SK-N-SH (cell line): Measurements from ENCODE around the gene CCDC89. TPM values are rescaled to one million over a fixed set of nuclear protein-coding genes. Genes with fewer than 3 reads are reported as not detected.
A peak's percentile ranks its signal among the peaks of the same experiment; 100 is the strongest.

Experiments used
- CTCF ChIA-PET: fragments of 300-600, 350-600 bp; formaldehyde crosslinking; extraction: SDS; loops from one replicate; lab custom pipeline; 2021; lab: Yijun Ruan, JAX
- POLR2A ChIA-PET: fragments of 350-600 bp; sonication (Branson Sonifier 250); formaldehyde crosslinking; extraction: SDS; loops from one replicate; lab custom pipeline; 2020; ENCODE audit warnings: antibody characterized with exemption, inconsistent platforms; lab: Yijun Ruan, JAX
- DNase-seq: peaks from one replicate; pipeline ENCODE4 v3.0.0; 2012
- H2AFZ ChIP-seq: fragments of 200-600 bp; sonication (generic); 2 replicates; pipeline ENCODE4 v1.8.1; 2016; ENCODE audit warnings: antibody characterized with exemption, mild to moderate bottlenecking, low read depth
- H3F3A ChIP-seq: fragments of 200-600 bp; sonication (generic); replicated peaks from 2 replicates; pipeline ENCODE3; 2016; ENCODE audit warnings: antibody characterized with exemption, mild to moderate bottlenecking; ENCODE audit not compliant: insufficient read depth
- H3K27ac ChIP-seq, 2 experiments: fragments of 200-500 bp in 1 of 2; fragments of 200-600 bp in 1 of 2; sonication (Bioruptor generic) in 1 of 2; sonication (generic), shearing (Covaris generic) in 1 of 2; 2 replicates each; pipeline versions ENCODE4 v1.5.1 to v1.6.1; 2014 to 2016; ENCODE audit warnings: low read depth in 2 of 2, inconsistent platforms in 1 of 2, low read length in 1 of 2, mild to moderate bottlenecking in 1 of 2, mixed read lengths in 1 of 2
- H3K27me3 ChIP-seq: fragments of 200-600 bp; sonication (generic), shearing (Covaris generic); 2 replicates; pipeline ENCODE4 v1.6.1; 2016; ENCODE audit warnings: mixed run types; ENCODE audit not compliant: insufficient read depth
- H3K36me3 ChIP-seq, 2 experiments: fragments of 200-500 bp in 1 of 2; fragments of 200-600 bp in 1 of 2; sonication (Bioruptor generic) in 1 of 2; sonication (generic) in 1 of 2; replicated peaks in 1 of 2; 2 replicates each; pipeline versions ENCODE3 to v1.5.1; 2014 to 2016; ENCODE audit warnings: low read length in 1 of 2, mild to moderate bottlenecking in 1 of 2; ENCODE audit not compliant: insufficient read depth in 2 of 2, control insufficient read depth in 1 of 2
- H3K4me1 ChIP-seq, 2 experiments: fragments of 200-500 bp in 1 of 2; fragments of 200-600 bp in 1 of 2; sonication (Bioruptor generic) in 1 of 2; sonication (generic), shearing (Covaris generic) in 1 of 2; 2 replicates each; pipeline versions ENCODE4 v1.5.1 to v1.6.1; 2014 to 2016; ENCODE audit warnings: low read depth in 1 of 2, low read length in 1 of 2, mixed run types in 1 of 2; ENCODE audit not compliant: insufficient read depth in 2 of 2, control insufficient read depth in 1 of 2
- H3K4me2 ChIP-seq: fragments of 200-600 bp; sonication (generic), shearing (Covaris generic); 2 replicates; pipeline ENCODE4 v1.6.1; 2017; ENCODE audit warnings: mixed run types
- H3K4me3 ChIP-seq, 2 experiments: fragments of 200-500 bp in 1 of 2; fragments of 200-600 bp in 1 of 2; sonication (Bioruptor generic) in 1 of 2; sonication (generic), shearing (Covaris generic) in 1 of 2; 2 replicates each; pipeline versions ENCODE4 v1.5.1 to v1.8.1; 2014 to 2016; ENCODE audit warnings: low read depth in 2 of 2, inconsistent platforms in 1 of 2, low read length in 1 of 2, mild to moderate bottlenecking in 1 of 2, mixed read lengths in 1 of 2, moderate library complexity in 1 of 2
- H3K79me2 ChIP-seq: fragments of 200-600 bp; sonication (generic); 2 replicates; pipeline ENCODE4 v1.8.1; 2017; ENCODE audit warnings: mild to moderate bottlenecking; ENCODE audit not compliant: insufficient read depth
- H3K9ac ChIP-seq: fragments of 200-600 bp; sonication (generic); 2 replicates; pipeline ENCODE4 v1.6.1; 2017; ENCODE audit warnings: mixed run types
- H3K9me2 ChIP-seq: fragments of 200-600 bp; sonication (generic); 2 replicates; pipeline ENCODE4 v1.6.1; 2017; ENCODE audit warnings: mixed run types
- H3K9me3 ChIP-seq: fragments of 200-600 bp; sonication (generic); 2 replicates; pipeline ENCODE4 v1.6.1; 2017; ENCODE audit warnings: mixed run types, mild to moderate bottlenecking, moderate library complexity
- H4K20me1 ChIP-seq: fragments of 200-600 bp; sonication (generic); 2 replicates; pipeline ENCODE4 v1.6.1; 2017; ENCODE audit warnings: mild to moderate bottlenecking, mixed run types; ENCODE audit not compliant: insufficient read depth
- EP300 ChIP-seq, 2 experiments: IDR thresholded peaks; 2 replicates each; pipeline versions ENCODE4 v1.4.0 to v1.6.1; 2012; ENCODE audit warnings: borderline replicate concordance in 1 of 2, low read depth in 1 of 2, low read length in 1 of 2
- FOSL2 ChIP-seq: IDR thresholded peaks from 2 replicates; pipeline ENCODE4 v1.4.0; 2012; ENCODE audit warnings: low read depth, mild to moderate bottlenecking, moderate library complexity, borderline replicate concordance
- FOXM1 ChIP-seq: IDR thresholded peaks from 2 replicates; pipeline ENCODE4 v1.4.0; 2012; ENCODE audit warnings: low read depth, mild to moderate bottlenecking
- GABPA ChIP-seq: IDR thresholded peaks from 2 replicates; pipeline ENCODE4 v1.4.0; 2012; ENCODE audit warnings: low read depth, mild to moderate bottlenecking
- JUND ChIP-seq: IDR thresholded peaks from 2 replicates; pipeline ENCODE4 v1.4.0; 2012
- MEF2A ChIP-seq: IDR thresholded peaks from 2 replicates; pipeline ENCODE4 v1.4.0; 2012; ENCODE audit warnings: low read depth, borderline replicate concordance
- MXI1 ChIP-seq: IDR thresholded peaks from 2 replicates; pipeline ENCODE4 v1.6.1; 2012; ENCODE audit warnings: mild to moderate bottlenecking, low read depth, low read length, improper control_type of control experiment
- NFIC ChIP-seq: IDR thresholded peaks from 2 replicates; pipeline ENCODE4 v1.4.0; 2012; ENCODE audit warnings: borderline replicate concordance
- POLR2AphosphoS5 ChIP-seq: IDR thresholded peaks from 2 replicates; pipeline ENCODE4 v1.6.1; 2012; ENCODE audit warnings: low read depth, low read length
- RAD21 ChIP-seq: IDR thresholded peaks from 2 replicates; pipeline ENCODE4 v1.6.1; 2012; ENCODE audit warnings: mild to moderate bottlenecking, low read length
- RCOR1 ChIP-seq: fragments of 150-350 bp; IDR thresholded peaks from 2 replicates; pipeline ENCODE4 v1.6.1; 2017; ENCODE audit warnings: antibody characterized with exemption, low read length
- SIN3A ChIP-seq: IDR thresholded peaks from 2 replicates; pipeline ENCODE4 v1.6.1; 2012; ENCODE audit warnings: low read depth, mild to moderate bottlenecking, low read length, moderate library complexity, borderline replicate concordance
- YY1 ChIP-seq: IDR thresholded peaks from 2 replicates; pipeline ENCODE4 v1.4.0; 2012; ENCODE audit warnings: low read depth, mild to moderate bottlenecking
- WGBS: methylation state at CpG from one replicate; pipeline ENCODE4 v1.1.6; 2017; ENCODE audit warnings: low lambda C conversion rate; 5-methylcytosine and 5-hydroxymethylcytosine counted together
- polyA plus RNA-seq, 3 experiments: library from polyadenylated mRNA; depleted of rRNA; stranded (reverse); fragments of >200 nt; gene quantifications; 2 replicates each; pipeline ENCODE4 v1.2.3, GENCODE V29; 2012
- TF ChIP-seq, protein P1 (sequence below): fragments of 150-350 bp; IDR thresholded peaks from 2 replicates; pipeline ENCODE4 v1.6.1; 2017; ENCODE audit warnings: antibody characterized with exemption, low read length, low read depth, borderline replicate concordance
- TF ChIP-seq, protein P2 (sequence below): fragments of 150-350 bp; IDR thresholded peaks from 2 replicates; pipeline ENCODE4 v1.6.1; 2016; ENCODE audit warnings: mild to moderate bottlenecking, low read depth, low read length
- TF ChIP-seq, protein P3 (sequence below): IDR thresholded peaks from 2 replicates; pipeline ENCODE4 v1.6.1; 2012; ENCODE audit warnings: mild to moderate bottlenecking, low read depth, low read length, moderate library complexity
- TF ChIP-seq, protein P4 (sequence below): IDR thresholded peaks from 2 replicates; pipeline ENCODE4 v1.4.0; 2012; ENCODE audit warnings: low read depth, borderline replicate concordance
- TF ChIP-seq, protein P5 (sequence below): IDR thresholded peaks from 2 replicates; pipeline ENCODE4; 2012

The CCDC89 gene
- polyA plus RNA-seq, 1 of the 3 experiments (the other 2 are of a cell fraction), result 3.9 TPM

DNA sequence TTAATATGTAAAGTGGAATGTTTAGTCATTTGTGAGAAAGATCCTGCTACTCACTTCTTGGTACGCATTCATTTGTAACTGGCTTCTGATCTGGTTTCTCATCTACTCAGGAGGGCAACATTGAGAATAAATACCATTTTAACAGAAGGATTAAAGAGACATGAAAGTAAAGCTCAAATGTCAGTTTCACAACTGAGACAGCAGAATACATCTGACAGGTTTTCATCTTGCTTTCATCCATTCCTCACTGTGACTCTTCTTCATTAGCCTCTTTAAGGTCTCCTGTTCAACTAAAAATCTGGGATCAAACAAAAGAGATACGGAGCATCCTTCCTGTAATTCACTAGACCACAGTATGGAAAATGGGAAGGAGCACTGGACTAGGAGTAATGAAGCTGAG lies 31.4 kb upstream of the CCDC89 start:
- Histone ChIP-seq H3K9ac (peak overlapping the region; percentile 72), H3K4me2 (peak overlapping the region; percentile 73), H3K9me3 (no peaks in the 10 kb centered on the region), H3K27ac (peak overlapping the region; percentile 86 to 88; a peak in 2 of 4 replicates), H4K20me1 (no peaks in the 10 kb centered on the region), H3K9me2 (no peaks in the 10 kb centered on the region), H3K4me3 (peak overlapping the region; percentile 41 to 53; a peak in 2 of 4 replicates)
- CTCF ChIA-PET, result interaction anchor here (2.4 kb wide), 1 partner anchor 18 kb away, joined by 7 read pairs; no protein-coding TSS in a partner anchor
- TF ChIP-seq, protein P1, sequence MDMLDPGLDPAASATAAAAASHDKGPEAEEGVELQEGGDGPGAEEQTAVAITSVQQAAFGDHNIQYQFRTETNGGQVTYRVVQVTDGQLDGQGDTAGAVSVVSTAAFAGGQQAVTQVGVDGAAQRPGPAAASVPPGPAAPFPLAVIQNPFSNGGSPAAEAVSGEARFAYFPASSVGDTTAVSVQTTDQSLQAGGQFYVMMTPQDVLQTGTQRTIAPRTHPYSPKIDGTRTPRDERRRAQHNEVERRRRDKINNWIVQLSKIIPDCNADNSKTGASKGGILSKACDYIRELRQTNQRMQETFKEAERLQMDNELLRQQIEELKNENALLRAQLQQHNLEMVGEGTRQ, result no peak
- no peak for TF ChIP-seq SIN3A
- TF ChIP-seq, protein P2, sequence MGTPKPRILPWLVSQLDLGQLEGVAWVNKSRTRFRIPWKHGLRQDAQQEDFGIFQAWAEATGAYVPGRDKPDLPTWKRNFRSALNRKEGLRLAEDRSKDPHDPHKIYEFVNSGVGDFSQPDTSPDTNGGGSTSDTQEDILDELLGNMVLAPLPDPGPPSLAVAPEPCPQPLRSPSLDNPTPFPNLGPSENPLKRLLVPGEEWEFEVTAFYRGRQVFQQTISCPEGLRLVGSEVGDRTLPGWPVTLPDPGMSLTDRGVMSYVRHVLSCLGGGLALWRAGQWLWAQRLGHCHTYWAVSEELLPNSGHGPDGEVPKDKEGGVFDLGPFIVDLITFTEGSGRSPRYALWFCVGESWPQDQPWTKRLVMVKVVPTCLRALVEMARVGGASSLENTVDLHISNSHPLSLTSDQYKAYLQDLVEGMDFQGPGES, result no peak
- TF ChIP-seq MXI1, result no peak
- TF ChIP-seq, protein P3, sequence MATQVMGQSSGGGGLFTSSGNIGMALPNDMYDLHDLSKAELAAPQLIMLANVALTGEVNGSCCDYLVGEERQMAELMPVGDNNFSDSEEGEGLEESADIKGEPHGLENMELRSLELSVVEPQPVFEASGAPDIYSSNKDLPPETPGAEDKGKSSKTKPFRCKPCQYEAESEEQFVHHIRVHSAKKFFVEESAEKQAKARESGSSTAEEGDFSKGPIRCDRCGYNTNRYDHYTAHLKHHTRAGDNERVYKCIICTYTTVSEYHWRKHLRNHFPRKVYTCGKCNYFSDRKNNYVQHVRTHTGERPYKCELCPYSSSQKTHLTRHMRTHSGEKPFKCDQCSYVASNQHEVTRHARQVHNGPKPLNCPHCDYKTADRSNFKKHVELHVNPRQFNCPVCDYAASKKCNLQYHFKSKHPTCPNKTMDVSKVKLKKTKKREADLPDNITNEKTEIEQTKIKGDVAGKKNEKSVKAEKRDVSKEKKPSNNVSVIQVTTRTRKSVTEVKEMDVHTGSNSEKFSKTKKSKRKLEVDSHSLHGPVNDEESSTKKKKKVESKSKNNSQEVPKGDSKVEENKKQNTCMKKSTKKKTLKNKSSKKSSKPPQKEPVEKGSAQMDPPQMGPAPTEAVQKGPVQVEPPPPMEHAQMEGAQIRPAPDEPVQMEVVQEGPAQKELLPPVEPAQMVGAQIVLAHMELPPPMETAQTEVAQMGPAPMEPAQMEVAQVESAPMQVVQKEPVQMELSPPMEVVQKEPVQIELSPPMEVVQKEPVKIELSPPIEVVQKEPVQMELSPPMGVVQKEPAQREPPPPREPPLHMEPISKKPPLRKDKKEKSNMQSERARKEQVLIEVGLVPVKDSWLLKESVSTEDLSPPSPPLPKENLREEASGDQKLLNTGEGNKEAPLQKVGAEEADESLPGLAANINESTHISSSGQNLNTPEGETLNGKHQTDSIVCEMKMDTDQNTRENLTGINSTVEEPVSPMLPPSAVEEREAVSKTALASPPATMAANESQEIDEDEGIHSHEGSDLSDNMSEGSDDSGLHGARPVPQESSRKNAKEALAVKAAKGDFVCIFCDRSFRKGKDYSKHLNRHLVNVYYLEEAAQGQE, result no peak
- TF ChIP-seq MEF2A, result no peak
- TF ChIP-seq NFIC, result no peak
- TF ChIP-seq YY1, result no peak
- no peak for TF ChIP-seq EP300 (IDR thresholded peaks at IDR 0.05; ENCODE audit: borderline replicate concordance in 1 of 2, low read depth in 1 of 2, low read length in 1 of 2)
- TF ChIP-seq POLR2AphosphoS5, result no peak
- TF ChIP-seq, all 33 proteins: peak for 0
- H2AFZ ChIP-seq, result no peak overlapping the region
- peaks cover 0 to 8% of the 10 kb centered on the region in 2 experiments; a peak in 2 of 4 replicates for H3K4me1 ChIP-seq
- H3F3A ChIP-seq, result peaks cover 15% of the 10 kb centered on the region
- no peaks in the 10 kb centered on the region for H3K36me3 ChIP-seq
- POLR2A ChIA-PET, result no interaction called here
- H3K27me3 ChIP-seq, result no peaks in the 10 kb centered on the region
- no peaks in the 10 kb centered on the region for H3K79me2 ChIP-seq
- 83% methylated on average over 2 of the region's 2 CpGs for WGBS
- no peak for DNase-seq

DNA sequence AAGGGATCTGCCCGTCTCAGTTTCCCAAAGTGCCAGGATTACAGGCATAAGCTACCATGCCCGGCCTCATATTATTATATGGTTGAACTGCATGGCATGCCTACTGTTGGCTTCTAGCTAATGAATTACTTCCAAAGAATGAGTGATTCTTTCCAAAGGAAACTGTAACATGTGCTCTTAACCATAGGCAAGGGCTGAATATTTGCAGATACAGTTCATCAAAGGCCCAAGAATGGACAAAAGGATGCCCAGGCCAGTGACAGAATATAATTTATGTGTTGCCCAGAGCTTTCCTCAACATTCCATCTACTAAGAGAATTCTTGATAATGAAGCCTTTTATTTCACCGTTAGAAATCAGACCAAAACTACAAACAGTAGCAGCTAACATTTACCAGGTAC lies 27.0 kb upstream of the CCDC89 start:
- H3K4me3 ChIP-seq, result no peak overlapping the region
- DNase-seq, result no peak
- no peaks in the 10 kb centered on the region for H3K79me2 ChIP-seq
- no peak overlapping the region for H3K9ac ChIP-seq
- H2AFZ ChIP-seq, result no peak overlapping the region
- CTCF ChIA-PET, result interaction anchor here (0.7 kb wide), 1 partner anchor 142 kb away, joined by 4 read pairs; no protein-coding TSS in a partner anchor
- peak overlapping the region in 1 of 2 experiments; percentile 36; a peak in 1 of 4 replicates for H3K27ac ChIP-seq
- no peak overlapping the region for H3K4me2 ChIP-seq
- no peaks in the 10 kb centered on the region for H3K27me3 ChIP-seq
- POLR2A ChIA-PET, result no interaction called here
- H3K9me3 ChIP-seq, result no peaks in the 10 kb centered on the region
- H4K20me1 ChIP-seq, result no peaks in the 10 kb centered on the region
- H3F3A ChIP-seq, result peaks cover 3% of the 10 kb centered on the region
- H3K9me2 ChIP-seq, result no peaks in the 10 kb centered on the region
- 83% methylated on average over 3 of the region's 3 CpGs for WGBS
- H3K4me1 ChIP-seq, result peaks cover 2 to 7% of the 10 kb centered on the region in 2 experiments; a peak in 1 of 4 replicates
- no peaks in the 10 kb centered on the region for H3K36me3 ChIP-seq
- TF ChIP-seq RAD21 (no peak), FOSL2 (no peak), GABPA (no peak), FOXM1 (no peak), YY1 (no peak), MEF2A (no peak), JUND (peak; percentile 34; the same call in 1 of the 2 replicates), RCOR1 (no peak)
- TF ChIP-seq, protein P4, sequence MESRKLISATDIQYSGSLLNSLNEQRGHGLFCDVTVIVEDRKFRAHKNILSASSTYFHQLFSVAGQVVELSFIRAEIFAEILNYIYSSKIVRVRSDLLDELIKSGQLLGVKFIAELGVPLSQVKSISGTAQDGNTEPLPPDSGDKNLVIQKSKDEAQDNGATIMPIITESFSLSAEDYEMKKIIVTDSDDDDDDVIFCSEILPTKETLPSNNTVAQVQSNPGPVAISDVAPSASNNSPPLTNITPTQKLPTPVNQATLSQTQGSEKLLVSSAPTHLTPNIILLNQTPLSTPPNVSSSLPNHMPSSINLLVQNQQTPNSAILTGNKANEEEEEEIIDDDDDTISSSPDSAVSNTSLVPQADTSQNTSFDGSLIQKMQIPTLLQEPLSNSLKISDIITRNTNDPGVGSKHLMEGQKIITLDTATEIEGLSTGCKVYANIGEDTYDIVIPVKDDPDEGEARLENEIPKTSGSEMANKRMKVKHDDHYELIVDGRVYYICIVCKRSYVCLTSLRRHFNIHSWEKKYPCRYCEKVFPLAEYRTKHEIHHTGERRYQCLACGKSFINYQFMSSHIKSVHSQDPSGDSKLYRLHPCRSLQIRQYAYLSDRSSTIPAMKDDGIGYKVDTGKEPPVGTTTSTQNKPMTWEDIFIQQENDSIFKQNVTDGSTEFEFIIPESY, result no peak
- TF ChIP-seq, protein P1, result no peak
- TF ChIP-seq, protein P5, sequence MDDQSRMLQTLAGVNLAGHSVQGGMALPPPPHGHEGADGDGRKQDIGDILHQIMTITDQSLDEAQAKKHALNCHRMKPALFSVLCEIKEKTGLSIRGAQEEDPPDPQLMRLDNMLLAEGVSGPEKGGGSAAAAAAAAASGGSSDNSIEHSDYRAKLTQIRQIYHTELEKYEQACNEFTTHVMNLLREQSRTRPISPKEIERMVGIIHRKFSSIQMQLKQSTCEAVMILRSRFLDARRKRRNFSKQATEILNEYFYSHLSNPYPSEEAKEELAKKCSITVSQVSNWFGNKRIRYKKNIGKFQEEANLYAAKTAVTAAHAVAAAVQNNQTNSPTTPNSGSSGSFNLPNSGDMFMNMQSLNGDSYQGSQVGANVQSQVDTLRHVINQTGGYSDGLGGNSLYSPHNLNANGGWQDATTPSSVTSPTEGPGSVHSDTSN, result peak; percentile 70
